WI38 (cell line): ENCODE results near the gene LAMTOR3.

Source experiments
- H3K4me3 ChIP-seq: 2 replicates; pipeline ENCODE4 v1.5.1; 2011; ENCODE audit warnings: low read depth, mild to moderate bottlenecking, control low read depth, low read length
- TF ChIP-seq, protein P1 (sequence below): IDR thresholded peaks from 2 replicates; pipeline ENCODE4 v1.5.1; 2012; ENCODE audit warnings: low read depth, mild to moderate bottlenecking, control low read depth, low read length

The LAMTOR3 gene

DNA sequence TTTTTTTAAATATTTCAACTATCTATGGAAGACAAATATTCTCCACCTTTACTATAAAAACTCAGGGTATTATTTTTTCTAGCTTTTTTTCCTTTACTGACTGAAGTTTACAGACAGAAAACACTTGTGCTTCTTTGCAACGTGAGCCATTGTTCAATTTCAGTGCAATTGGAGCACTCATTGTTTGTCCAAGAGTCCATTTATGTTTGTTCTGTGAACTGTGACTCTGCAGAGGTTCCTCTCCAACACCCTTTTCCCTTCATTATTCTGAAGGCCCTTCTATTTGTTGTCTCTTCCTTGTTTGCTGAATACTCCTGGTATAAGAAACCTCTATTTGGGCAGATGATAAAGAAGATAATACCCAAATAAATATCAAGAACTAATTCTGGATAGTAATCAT lies 40.2 kb downstream of the LAMTOR3 start:
- TF ChIP-seq, protein P1, sequence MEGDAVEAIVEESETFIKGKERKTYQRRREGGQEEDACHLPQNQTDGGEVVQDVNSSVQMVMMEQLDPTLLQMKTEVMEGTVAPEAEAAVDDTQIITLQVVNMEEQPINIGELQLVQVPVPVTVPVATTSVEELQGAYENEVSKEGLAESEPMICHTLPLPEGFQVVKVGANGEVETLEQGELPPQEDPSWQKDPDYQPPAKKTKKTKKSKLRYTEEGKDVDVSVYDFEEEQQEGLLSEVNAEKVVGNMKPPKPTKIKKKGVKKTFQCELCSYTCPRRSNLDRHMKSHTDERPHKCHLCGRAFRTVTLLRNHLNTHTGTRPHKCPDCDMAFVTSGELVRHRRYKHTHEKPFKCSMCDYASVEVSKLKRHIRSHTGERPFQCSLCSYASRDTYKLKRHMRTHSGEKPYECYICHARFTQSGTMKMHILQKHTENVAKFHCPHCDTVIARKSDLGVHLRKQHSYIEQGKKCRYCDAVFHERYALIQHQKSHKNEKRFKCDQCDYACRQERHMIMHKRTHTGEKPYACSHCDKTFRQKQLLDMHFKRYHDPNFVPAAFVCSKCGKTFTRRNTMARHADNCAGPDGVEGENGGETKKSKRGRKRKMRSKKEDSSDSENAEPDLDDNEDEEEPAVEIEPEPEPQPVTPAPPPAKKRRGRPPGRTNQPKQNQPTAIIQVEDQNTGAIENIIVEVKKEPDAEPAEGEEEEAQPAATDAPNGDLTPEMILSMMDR: no peak
- no peak overlapping the region for H3K4me3 ChIP-seq

DNA sequence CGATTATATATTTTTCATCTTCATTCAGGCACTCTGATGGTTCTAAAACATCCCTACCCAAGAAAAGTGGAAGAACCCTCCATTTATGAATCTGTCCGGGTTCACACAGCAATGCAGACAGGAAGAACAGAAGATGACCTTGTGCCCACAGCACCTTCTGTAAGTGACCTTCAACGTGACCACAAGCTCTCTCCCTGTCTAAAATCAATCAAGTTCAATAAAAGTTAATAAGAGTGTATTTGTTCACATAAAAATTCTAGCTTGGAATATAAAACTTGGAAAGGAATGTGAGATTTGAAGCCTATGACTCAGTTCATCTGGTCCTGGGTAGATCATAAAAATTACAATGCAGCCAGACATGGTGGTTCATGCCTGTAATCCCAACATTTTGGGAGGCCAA lies 41.0 kb downstream of the LAMTOR3 start:
- TF ChIP-seq, protein P1: no peak
- H3K4me3 ChIP-seq: no peak overlapping the region

DNA sequence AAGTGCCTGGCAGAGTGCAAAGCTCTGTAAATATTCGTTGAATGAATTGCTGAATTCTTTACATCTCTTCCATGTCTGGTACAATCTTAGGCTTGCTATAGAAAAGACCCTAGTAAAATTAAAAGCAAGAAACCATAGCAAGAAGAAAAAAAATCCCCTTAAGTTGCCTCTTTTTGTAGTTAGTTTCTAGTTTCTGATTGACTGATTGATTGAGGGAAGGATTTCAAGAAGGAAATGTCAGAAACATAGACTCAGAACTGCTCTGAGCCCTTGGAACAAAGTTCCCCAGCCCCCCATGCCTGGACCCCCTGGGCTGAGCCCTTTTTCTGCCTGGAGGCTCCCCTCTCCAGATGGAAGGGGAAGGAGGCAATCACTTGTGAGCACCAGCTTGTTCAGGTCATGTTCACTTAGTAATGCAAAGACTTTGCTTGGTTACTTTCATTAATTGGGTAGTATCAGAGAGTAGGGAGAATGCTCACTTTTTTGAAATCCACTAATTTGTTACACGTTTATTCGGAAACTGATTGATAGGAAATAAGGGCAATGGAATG lies 42.0 kb downstream of the LAMTOR3 start:
- H3K4me3 ChIP-seq: no peak overlapping the region
- TF ChIP-seq, protein P1: no peak

DNA sequence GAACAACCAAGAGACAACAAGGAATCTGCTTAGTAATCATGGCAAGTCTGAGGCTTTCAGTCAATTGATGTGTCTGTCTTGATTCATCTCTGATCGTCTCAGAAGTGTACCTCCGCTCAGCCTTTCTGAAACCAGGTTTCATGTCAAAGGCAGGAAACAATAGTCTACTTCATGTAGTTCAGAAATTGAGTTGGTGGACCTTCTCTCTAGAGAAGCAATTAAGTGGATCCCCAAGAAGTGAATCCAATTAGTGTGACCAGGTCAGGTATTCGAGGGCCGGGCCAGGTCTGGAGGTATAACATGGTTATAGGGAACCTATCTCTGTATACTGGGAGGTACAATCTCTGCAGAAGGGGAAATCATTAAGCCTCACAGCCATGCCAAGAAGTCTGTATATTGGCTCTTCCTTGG lies 45.6 kb downstream of the LAMTOR3 start:
- TF ChIP-seq, protein P1: no peak
- no peak overlapping the region for H3K4me3 ChIP-seq

DNA sequence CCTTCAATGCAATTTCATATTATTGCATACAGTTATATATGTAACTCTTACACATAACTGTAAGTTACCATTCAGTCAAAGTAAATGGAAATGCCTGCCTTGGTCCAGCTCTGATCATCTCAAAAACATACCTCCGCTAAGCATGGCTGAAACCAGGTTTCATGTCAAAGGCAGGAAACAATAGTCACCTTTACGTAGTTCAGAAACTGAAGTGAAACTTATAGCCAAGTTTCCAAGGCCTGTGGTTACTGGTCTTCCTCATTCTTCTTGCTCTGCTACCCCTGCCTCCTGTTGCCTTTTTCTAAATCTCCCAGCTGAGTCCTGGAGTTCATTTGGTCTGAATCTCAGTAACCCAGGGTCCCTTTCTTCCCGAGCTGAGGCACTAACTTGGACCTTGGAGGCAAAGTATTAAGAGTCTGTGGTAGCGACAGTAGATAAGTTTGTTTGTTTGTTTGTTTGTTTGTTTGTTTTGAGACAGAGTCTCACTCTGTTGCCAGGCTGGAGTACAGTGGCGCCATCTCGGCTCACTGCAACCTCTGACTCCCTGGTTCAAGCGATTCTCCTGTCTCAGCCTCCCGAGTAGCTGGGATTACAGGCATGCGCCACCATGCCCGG lies 46.8 kb downstream of the LAMTOR3 start:
- TF ChIP-seq, protein P1: no peak

DNA sequence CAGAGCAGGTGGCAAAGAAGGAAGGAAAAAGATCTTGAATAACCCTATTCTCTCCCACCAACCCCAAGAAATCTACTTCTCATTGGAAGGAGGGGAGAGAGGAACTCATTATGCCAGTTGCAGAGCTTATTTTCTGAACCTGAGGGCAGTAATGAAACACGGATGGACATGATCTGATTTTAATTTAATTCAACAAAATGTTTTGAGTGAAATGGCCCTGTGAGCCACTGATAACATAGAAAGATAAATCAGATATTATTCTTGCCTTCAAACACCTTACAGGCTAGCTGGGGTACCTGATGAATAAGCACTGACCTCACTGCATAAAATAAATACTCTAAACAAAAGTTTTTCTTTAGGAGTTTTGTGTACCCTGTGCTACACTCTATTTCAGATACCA lies 47.3 kb downstream of the LAMTOR3 start:
- no peak overlapping the region for H3K4me3 ChIP-seq
- TF ChIP-seq, protein P1: no peak

More for the DNA sequence above, 46.8 kb downstream of the LAMTOR3 start:
- H3K4me3 ChIP-seq: no peak overlapping the region

DNA sequence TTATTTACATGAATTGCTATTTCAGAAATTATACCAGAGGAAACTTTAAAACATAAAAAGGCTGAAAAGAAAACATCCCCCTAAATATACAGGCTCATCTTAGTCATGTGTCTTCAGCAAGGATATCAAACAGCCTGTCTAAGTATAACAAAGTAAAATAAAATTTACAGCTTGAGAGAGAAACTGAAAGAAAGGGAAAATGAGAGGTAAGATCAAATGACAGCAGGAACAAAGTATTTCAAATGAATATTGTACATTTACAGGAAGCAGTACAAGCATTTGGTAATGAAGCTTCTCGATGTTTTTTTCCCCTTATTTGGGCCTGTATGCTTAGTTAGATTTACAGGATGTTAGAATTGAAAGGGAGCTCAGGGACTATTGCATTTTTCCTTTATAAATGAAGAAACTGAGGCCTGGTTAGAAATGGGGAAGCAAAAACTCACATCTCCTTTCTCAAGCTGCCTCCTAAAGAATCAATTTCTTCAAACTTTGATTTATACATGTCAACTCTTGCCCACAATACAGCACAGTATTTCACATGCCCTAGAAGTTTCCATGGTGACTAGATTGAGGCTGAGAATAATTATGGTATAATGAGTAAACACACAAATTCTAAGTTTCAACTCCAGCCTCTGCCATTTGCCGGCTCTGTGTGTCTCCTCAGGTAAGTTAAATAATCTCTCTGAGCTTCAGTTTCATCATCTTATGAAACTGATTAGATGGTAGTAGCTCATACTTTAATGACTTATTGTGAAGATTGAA lies 48.3 kb downstream of the LAMTOR3 start:
- no peak overlapping the region for H3K4me3 ChIP-seq
- TF ChIP-seq, protein P1: no peak
